T-helper 1 cell treated with Interleukin-12 subunit alpha and Interleukin-12 subunit beta and Interleukin-4 antibody, amounts not matched to agents 30 μg/mL and 1 μg/mL, for 36 hours (primary cell): ENCODE data around the gene TSPAN18.

Experiments used
- H3K27ac Mint-ChIP-seq: one replicate; pipeline ENCODE4 v1.8.0; 2021; ENCODE audit warnings: mild to moderate bottlenecking, mixed read lengths
- H3K27me3 Mint-ChIP-seq: one replicate; pipeline ENCODE4 v1.8.0; 2021; ENCODE audit warnings: low read depth, mixed read lengths
- H3K36me3 Mint-ChIP-seq: one replicate; pipeline ENCODE4 v1.8.0; 2021; ENCODE audit warnings: low read depth, mixed read lengths
- H3K4me1 Mint-ChIP-seq: one replicate; pipeline ENCODE4 v1.8.0; 2021; ENCODE audit warnings: low read depth, mixed read lengths
- H3K4me3 Mint-ChIP-seq: one replicate; pipeline ENCODE4 v1.8.0; 2021; ENCODE audit warnings: mild to moderate bottlenecking, moderate library complexity, mixed read lengths
- H3K9me3 Mint-ChIP-seq: one replicate; pipeline ENCODE4 v1.8.0; 2021; ENCODE audit warnings: mixed read lengths

TSPAN18 gene

GRCh38 chr11:44848203-44848962, 121.6 kb downstream of the TSPAN18 start:
- Mint-ChIP-seq H3K4me3 (no peak overlapping the region), H3K27me3 (no peaks in the 10 kb centered on the region), H3K9me3 (peaks cover 18% of the 10 kb centered on the region), H3K36me3 (no peaks in the 10 kb centered on the region), H3K27ac (no peak overlapping the region), H3K4me1 (peaks cover 2% of the 10 kb centered on the region)

GRCh38 chr11:44848963-44849350, 122.2 kb downstream of the TSPAN18 start:
- Mint-ChIP-seq H3K27me3 (no peaks in the 10 kb centered on the region), H3K9me3 (peaks cover 18% of the 10 kb centered on the region), H3K36me3 (no peaks in the 10 kb centered on the region), H3K27ac (no peak overlapping the region), H3K4me1 (peaks cover 2% of the 10 kb centered on the region), H3K4me3 (no peak overlapping the region)

GRCh38 chr11:44849424-44849823, 122.7 kb downstream of the TSPAN18 start:
- Mint-ChIP-seq H3K27me3 (no peaks in the 10 kb centered on the region), H3K36me3 (no peaks in the 10 kb centered on the region), H3K4me3 (no peak overlapping the region), H3K9me3 (peaks cover 15% of the 10 kb centered on the region), H3K27ac (no peak overlapping the region), H3K4me1 (peaks cover 2% of the 10 kb centered on the region)

GRCh38 chr11:44849922-44850321, 123.2 kb downstream of the TSPAN18 start:
- H3K27me3 Mint-ChIP-seq = no peaks in the 10 kb centered on the region

GRCh38 chr11:44851496-44851895, 124.7 kb downstream of the TSPAN18 start:
- H3K27ac Mint-ChIP-seq = no peak overlapping the region
- H3K9me3 Mint-ChIP-seq = peaks cover 11% of the 10 kb centered on the region
- peaks cover 4% of the 10 kb centered on the region for H3K4me1 Mint-ChIP-seq
- no peak overlapping the region for H3K4me3 Mint-ChIP-seq
- peaks cover 7% of the 10 kb centered on the region for H3K27me3 Mint-ChIP-seq
- no peaks in the 10 kb centered on the region for H3K36me3 Mint-ChIP-seq

More at GRCh38 chr11:44849922-44850321, 123.2 kb downstream of the TSPAN18 start:
- peaks cover 2% of the 10 kb centered on the region for H3K4me1 Mint-ChIP-seq
- no peak overlapping the region for H3K27ac Mint-ChIP-seq
- H3K4me3 Mint-ChIP-seq = no peak overlapping the region
- H3K9me3 Mint-ChIP-seq = peaks cover 11% of the 10 kb centered on the region
- H3K36me3 Mint-ChIP-seq = no peaks in the 10 kb centered on the region

GRCh38 chr11:44852159-44852747, 125.5 kb downstream of the TSPAN18 start:
- H3K27ac Mint-ChIP-seq = no peak overlapping the region
- peaks cover 3% of the 10 kb centered on the region for H3K9me3 Mint-ChIP-seq
- no peak overlapping the region for H3K4me3 Mint-ChIP-seq
- H3K27me3 Mint-ChIP-seq = peaks cover 12% of the 10 kb centered on the region
- H3K4me1 Mint-ChIP-seq = peaks cover 4% of the 10 kb centered on the region
- no peaks in the 10 kb centered on the region for H3K36me3 Mint-ChIP-seq

GRCh38 chr11:44852952-44853351, 126.2 kb downstream of the TSPAN18 start:
- Mint-ChIP-seq H3K4me1 (peaks cover 4% of the 10 kb centered on the region), H3K4me3 (no peak overlapping the region)

GRCh38 chr11:44853666-44854065, 126.9 kb downstream of the TSPAN18 start:
- no peak overlapping the region for H3K27ac Mint-ChIP-seq
- peaks cover 25% of the 10 kb centered on the region for H3K27me3 Mint-ChIP-seq
- H3K9me3 Mint-ChIP-seq = no peaks in the 10 kb centered on the region
- peaks cover 4% of the 10 kb centered on the region for H3K4me1 Mint-ChIP-seq
- no peaks in the 10 kb centered on the region for H3K36me3 Mint-ChIP-seq
- H3K4me3 Mint-ChIP-seq = no peak overlapping the region

More at GRCh38 chr11:44852952-44853351, 126.2 kb downstream of the TSPAN18 start:
- Mint-ChIP-seq H3K9me3 (no peaks in the 10 kb centered on the region), H3K27me3 (peaks cover 18% of the 10 kb centered on the region), H3K27ac (no peak overlapping the region), H3K36me3 (no peaks in the 10 kb centered on the region)

GRCh38 chr11:44854086-44854485, 127.3 kb downstream of the TSPAN18 start:
- Mint-ChIP-seq H3K27ac (no peak overlapping the region), H3K4me1 (peaks cover 3% of the 10 kb centered on the region), H3K4me3 (no peak overlapping the region), H3K27me3 (peaks cover 28% of the 10 kb centered on the region), H3K9me3 (no peaks in the 10 kb centered on the region), H3K36me3 (no peaks in the 10 kb centered on the region)

- Mint-ChIP-seq H3K4me3 (no peak overlapping the region), H3K27me3 (peaks cover 36% of the 10 kb centered on the region), H3K4me1 (peaks cover 2% of the 10 kb centered on the region), H3K36me3 (no peaks in the 10 kb centered on the region), H3K27ac (no peak overlapping the region), H3K9me3 (no peaks in the 10 kb centered on the region)
These were observed 128.2 kb downstream of the TSPAN18 start for GRCh38 chr11:44854741-44855492.

- Mint-ChIP-seq H3K36me3 (peaks cover 1% of the 10 kb centered on the region), H3K4me3 (no peak overlapping the region), H3K9me3 (no peaks in the 10 kb centered on the region), H3K27me3 (peaks cover 42% of the 10 kb centered on the region), H3K4me1 (peaks cover 3% of the 10 kb centered on the region), H3K27ac (no peak overlapping the region)
These were observed 128.7 kb downstream of the TSPAN18 start for GRCh38 chr11:44855493-44855849.

- no peaks in the 10 kb centered on the region for H3K9me3 Mint-ChIP-seq
- H3K4me1 Mint-ChIP-seq = peaks cover 20% of the 10 kb centered on the region
- H3K27ac Mint-ChIP-seq = no peak overlapping the region
- H3K4me3 Mint-ChIP-seq = no peak overlapping the region
- peaks cover 4% of the 10 kb centered on the region for H3K36me3 Mint-ChIP-seq
- H3K27me3 Mint-ChIP-seq = peaks cover 60% of the 10 kb centered on the region
These were observed 130.8 kb downstream of the TSPAN18 start for GRCh38 chr11:44857490-44858090.

GRCh38 chr11:44858796-44859527, 132.2 kb downstream of the TSPAN18 start:
- Mint-ChIP-seq H3K27ac (no peak overlapping the region), H3K36me3 (peaks cover 7% of the 10 kb centered on the region), H3K4me1 (peaks cover 26% of the 10 kb centered on the region), H3K4me3 (no peak overlapping the region), H3K9me3 (no peaks in the 10 kb centered on the region), H3K27me3 (peaks cover 67% of the 10 kb centered on the region)

- Mint-ChIP-seq H3K36me3 (peaks cover 7% of the 10 kb centered on the region), H3K27me3 (peaks cover 67% of the 10 kb centered on the region), H3K4me1 (peaks cover 26% of the 10 kb centered on the region), H3K27ac (no peak overlapping the region), H3K4me3 (no peak overlapping the region), H3K9me3 (no peaks in the 10 kb centered on the region)
These were observed 132.8 kb downstream of the TSPAN18 start for GRCh38 chr11:44859528-44859925.
